ENCODE measurements around the gene HSF4.

- TF ChIP-seq CTCF (conservative IDR thresholded peaks at IDR 0.05 in 1 of 2, IDR thresholded peaks at IDR 0.05 in 1 of 2; ENCODE audit: extremely low read depth in 1 of 2, insufficient read depth in 1 of 2, low read depth in 1 of 2, low read length in 2 of 2) (no peak), EZH2 (IDR thresholded peaks at IDR 0.05; ENCODE audit: borderline replicate concordance, low read length) (no peak)
These were observed 49.8 kb upstream of the HSF4 start for GRCh38 chr16:67114793-67115192.
